H1 (cell line): ENCODE results near the gene EVA1C.
"Not testable (repeated sequence)": the region's sequence is repeated elsewhere in the genome, so short reads cannot be mapped to it uniquely, and the experiment has no call there.

Source experiments
- BRCA1 ChIP-seq: IDR thresholded peaks from 2 replicates; pipeline ENCODE4 v1.6.1; 2012; ENCODE audit warnings: low read depth, low read length, improper control_type of control experiment
- CTCF ChIP-seq, 3 experiments: IDR thresholded peaks; 1 replicate in 2 of 3; 2 replicates in 1 of 3; pipeline versions ENCODE4 v1.5.1 to v1.6.1; 2011; ENCODE audit warnings: low read length in 3 of 3, mild to moderate bottlenecking in 3 of 3, inconsistent platforms in 2 of 3, low read depth in 1 of 3, moderate library complexity in 1 of 3; ENCODE audit not compliant: insufficient read depth in 1 of 3; ENCODE audit errors: control extremely low read depth in 1 of 3
- EZH2 ChIP-seq: fragments of 200-600 bp; sonication (generic); IDR thresholded peaks from 2 replicates; pipeline ENCODE4 v1.7.1; 2012; ENCODE audit warnings: low read depth, mild to moderate bottlenecking, moderate library complexity, low read length, inconsistent platforms; ENCODE audit not compliant: severe bottlenecking
- MAFK ChIP-seq: IDR thresholded peaks from 2 replicates; pipeline ENCODE4 v1.6.1; 2012; ENCODE audit warnings: low read depth, mild to moderate bottlenecking, improper control_type of control experiment, low read length
- NRF1 ChIP-seq: IDR thresholded peaks from 2 replicates; pipeline ENCODE4 v1.6.1; 2011; ENCODE audit warnings: mild to moderate bottlenecking, low read depth, low read length, improper control_type of control experiment
- POLR2AphosphoS5 ChIP-seq: IDR thresholded peaks from 2 replicates; pipeline ENCODE4 v1.6.1; 2011; ENCODE audit warnings: low read depth, low read length
- SIN3A ChIP-seq, 2 experiments: IDR thresholded peaks in 1 of 2; conservative IDR thresholded peaks in 1 of 2; 2 replicates each; pipeline ENCODE4 v1.6.1; 2011 to 2012; ENCODE audit warnings: low read length in 2 of 2, improper control_type of control experiment in 1 of 2, low read depth in 1 of 2, mild to moderate bottlenecking in 1 of 2
- ZNF274 ChIP-seq: IDR thresholded peaks from 2 replicates; pipeline ENCODE4 v1.7.0; 2012; ENCODE audit warnings: low read length, borderline replicate concordance; ENCODE audit errors: extremely low read depth

GRCh38 chr21:32508975-32509374 lies 96.5 kb downstream of the EVA1C start:
- TF ChIP-seq CTCF (IDR thresholded peaks at IDR 0.05; ENCODE audit: control extremely low read depth in 1 of 3, insufficient read depth in 1 of 3, low read depth in 1 of 3, low read length in 3 of 3); MAFK; SIN3A (conservative IDR thresholded peaks at IDR 0.05 in 1 of 2, IDR thresholded peaks at IDR 0.05 in 1 of 2; ENCODE audit: low read depth in 1 of 2, low read length in 2 of 2); BRCA1; EZH2; NRF1; ZNF274; POLR2AphosphoS5: not testable (repeated sequence)
